CD4-positive, alpha-beta T cell treated with Interleukin-6 at 100 ng/mL for 8 hours (primary cell): ENCODE data around the gene PI4K2B.
A peak's percentile ranks its signal among the peaks of the same experiment; 100 is the strongest.
"Not testable (repeated sequence)": the region's sequence is repeated elsewhere in the genome, so short reads cannot be mapped to it uniquely, and the experiment has no call there.

Experiments
- DNase-seq: peaks from one replicate; pipeline ENCODE4 v3.0.0-alpha.2; 2020; ENCODE audit warnings: mixed read lengths, low spot score

Gene PI4K2B

GRCh38 chr4:25233737-25234389 lies at the start of gene PI4K2B:
TSS of gene PI4K2B (plus strand) at chr4:25234033. CDS start at chr4:25234164, 131 bp downstream.
- peak; percentile 94 for DNase-seq

GRCh38 chr4:25184056-25184455 lies 49.8 kb upstream of the PI4K2B start:
- DNase-seq, result no peak

- no peak for DNase-seq
These were observed 43.4 kb upstream of the PI4K2B start for GRCh38 chr4:25190407-25190806.

- DNase-seq, result no peak
These were observed 35.1 kb upstream of the PI4K2B start for GRCh38 chr4:25198713-25199112.

- no peak for DNase-seq
These were observed 25.8 kb upstream of the PI4K2B start for GRCh38 chr4:25207997-25208396.

GRCh38 chr4:25209702-25210101 lies 24.1 kb upstream of the PI4K2B start:
- DNase-seq, result no peak

GRCh38 chr4:25211721-25212120 lies 22.1 kb upstream of the PI4K2B start:
- no peak for DNase-seq

- no peak for DNase-seq
These were observed 21.0 kb upstream of the PI4K2B start for GRCh38 chr4:25212822-25213221.

GRCh38 chr4:25213347-25213979 lies 20.4 kb upstream of the PI4K2B start:
- DNase-seq, result no peak

GRCh38 chr4:25214750-25215149 lies 19.1 kb upstream of the PI4K2B start:
- not testable (repeated sequence) for DNase-seq

- DNase-seq, result no peak
These were observed 18.3 kb upstream of the PI4K2B start for GRCh38 chr4:25215511-25215910.

- no peak for DNase-seq
These were observed 12.5 kb upstream of the PI4K2B start for GRCh38 chr4:25221377-25221776.

- DNase-seq, result no peak
These were observed 9.9 kb upstream of the PI4K2B start for GRCh38 chr4:25223802-25224375.

- no peak for DNase-seq
These were observed 4.0 kb upstream of the PI4K2B start for GRCh38 chr4:25229804-25230203.

GRCh38 chr4:25233194-25233593 lies 639 bp upstream of the PI4K2B start:
- DNase-seq, result no peak

GRCh38 chr4:25234390-25235370 lies 847 bp downstream of the PI4K2B start:
- DNase-seq, result peak; percentile 61

- DNase-seq, result no peak
These were observed 1.6 kb downstream of the PI4K2B start for GRCh38 chr4:25235401-25235800.

GRCh38 chr4:25236030-25236429 lies 2.2 kb downstream of the PI4K2B start:
- not testable (repeated sequence) for DNase-seq

- DNase-seq, result no peak
These were observed 3.1 kb downstream of the PI4K2B start for GRCh38 chr4:25236971-25237370.

- no peak for DNase-seq
These were observed 4.2 kb downstream of the PI4K2B start for GRCh38 chr4:25238052-25238451.

GRCh38 chr4:25239528-25239927 lies 5.7 kb downstream of the PI4K2B start:
- not testable (repeated sequence) for DNase-seq

- DNase-seq, result not testable (repeated sequence)
These were observed 6.9 kb downstream of the PI4K2B start for GRCh38 chr4:25240754-25241210.
